HEK293 (cell line): Measurements from ENCODE around the gene PLSCR3.

Experiments
- CTCF ChIP-seq: fragments of 450-650 bp; formaldehyde crosslinking; IDR thresholded peaks from 2 replicates; pipeline ENCODE4 v1.5.1; 2016; ENCODE audit warnings: missing biosample characterization, missing genetic modification characterization
- ELK4 ChIP-seq: IDR thresholded peaks from 2 replicates; pipeline ENCODE4 v1.6.1; 2011; ENCODE audit warnings: mild to moderate bottlenecking, low read depth, low read length, borderline replicate concordance
- YY1 ChIP-seq: fragments of 450-650 bp; formaldehyde crosslinking; IDR thresholded peaks from 2 replicates; pipeline ENCODE4 v1.5.1; 2018; ENCODE audit warnings: missing biosample characterization, missing genetic modification characterization
- ZNF660 ChIP-seq: fragments of 450-650 bp; IDR thresholded peaks from 2 replicates; pipeline ENCODE4 v1.5.1; 2018; ENCODE audit warnings: missing biosample characterization, mild to moderate bottlenecking, missing genetic modification characterization
- ZNF707 ChIP-seq: fragments of 450-650 bp; formaldehyde crosslinking; IDR thresholded peaks from 2 replicates; pipeline ENCODE4 v1.5.1; 2016; ENCODE audit warnings: missing biosample characterization, missing genetic modification characterization
- TF ChIP-seq, protein P1 (sequence below): fragments of 450-650 bp; formaldehyde crosslinking; IDR thresholded peaks from 2 replicates; pipeline ENCODE4 v1.5.1; 2016; ENCODE audit warnings: missing biosample characterization, missing genetic modification characterization

- TF ChIP-seq CTCF (tag by site-specific recombination) (no peak), YY1 (tag by site-specific recombination) (no peak), ELK4 (no peak), ZNF707 (tag by site-specific recombination) (no peak), ZNF660 (no peak)
- TF ChIP-seq, protein P1, sequence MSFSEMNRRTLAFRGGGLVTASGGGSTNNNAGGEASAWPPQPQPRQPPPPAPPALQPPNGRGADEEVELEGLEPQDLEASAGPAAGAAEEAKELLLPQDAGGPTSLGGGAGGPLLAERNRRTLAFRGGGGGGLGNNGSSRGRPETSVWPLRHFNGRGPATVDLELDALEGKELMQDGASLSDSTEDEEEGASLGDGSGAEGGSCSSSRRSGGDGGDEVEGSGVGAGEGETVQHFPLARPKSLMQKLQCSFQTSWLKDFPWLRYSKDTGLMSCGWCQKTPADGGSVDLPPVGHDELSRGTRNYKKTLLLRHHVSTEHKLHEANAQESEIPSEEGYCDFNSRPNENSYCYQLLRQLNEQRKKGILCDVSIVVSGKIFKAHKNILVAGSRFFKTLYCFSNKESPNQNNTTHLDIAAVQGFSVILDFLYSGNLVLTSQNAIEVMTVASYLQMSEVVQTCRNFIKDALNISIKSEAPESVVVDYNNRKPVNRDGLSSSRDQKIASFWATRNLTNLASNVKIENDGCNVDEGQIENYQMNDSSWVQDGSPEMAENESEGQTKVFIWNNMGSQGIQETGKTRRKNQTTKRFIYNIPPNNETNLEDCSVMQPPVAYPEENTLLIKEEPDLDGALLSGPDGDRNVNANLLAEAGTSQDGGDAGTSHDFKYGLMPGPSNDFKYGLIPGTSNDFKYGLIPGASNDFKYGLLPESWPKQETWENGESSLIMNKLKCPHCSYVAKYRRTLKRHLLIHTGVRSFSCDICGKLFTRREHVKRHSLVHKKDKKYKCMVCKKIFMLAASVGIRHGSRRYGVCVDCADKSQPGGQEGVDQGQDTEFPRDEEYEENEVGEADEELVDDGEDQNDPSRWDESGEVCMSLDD (tag by site-specific recombination): no peak
Measured at GRCh38 chr17:7408863-7409262, 14.5 kb upstream of the PLSCR3 start.
